NCI-H226 (cell line): ENCODE results near the gene TTC13.
"Not testable (repeated sequence)": the region's sequence is repeated elsewhere in the genome, so short reads cannot be mapped to it uniquely, and the experiment has no call there.

Experiments used
- DNase-seq: peaks from one replicate; pipeline ENCODE4 v3.0.0-alpha.2; 2015

The TTC13 gene

GRCh38 chr1:230978491-230979388 is at the start of gene TTC13, which contains the start of gene ARV1:
Gene TTC13 (minus strand): TSS chr1:230978861. CDS start chr1:230978830, 31 bp downstream.
Gene ARV1 (plus strand): TSS chr1:230979094. CDS start chr1:230979106, 12 bp downstream.
- peak; percentile 91 for DNase-seq

- DNase-seq: no peak
Observed at GRCh38 chr1:231027971-231028370, 49.3 kb upstream of the TTC13 start.

GRCh38 chr1:231027136-231027925 is 48.7 kb upstream of the TTC13 start:
- no peak for DNase-seq

DNA sequence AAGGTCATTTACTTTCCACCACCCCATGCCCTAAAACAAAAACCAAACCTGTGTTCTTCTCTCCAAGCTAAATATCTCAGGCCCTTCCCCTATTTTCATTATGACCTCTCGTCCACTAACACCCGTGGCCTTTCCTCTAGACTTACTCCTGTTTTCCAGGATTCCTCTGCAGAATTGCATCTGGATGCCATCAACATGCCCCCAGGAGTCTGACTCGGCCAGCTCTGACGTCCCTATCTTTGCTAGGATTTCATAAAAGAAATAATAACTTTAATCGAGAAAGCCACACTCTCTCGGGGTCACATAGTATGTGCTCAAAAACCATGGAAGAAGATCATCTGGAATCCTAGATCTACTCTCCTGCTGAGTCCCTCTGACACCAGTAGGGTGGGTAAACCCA is 47.9 kb upstream of the TTC13 start:
- DNase-seq: no peak

DNA sequence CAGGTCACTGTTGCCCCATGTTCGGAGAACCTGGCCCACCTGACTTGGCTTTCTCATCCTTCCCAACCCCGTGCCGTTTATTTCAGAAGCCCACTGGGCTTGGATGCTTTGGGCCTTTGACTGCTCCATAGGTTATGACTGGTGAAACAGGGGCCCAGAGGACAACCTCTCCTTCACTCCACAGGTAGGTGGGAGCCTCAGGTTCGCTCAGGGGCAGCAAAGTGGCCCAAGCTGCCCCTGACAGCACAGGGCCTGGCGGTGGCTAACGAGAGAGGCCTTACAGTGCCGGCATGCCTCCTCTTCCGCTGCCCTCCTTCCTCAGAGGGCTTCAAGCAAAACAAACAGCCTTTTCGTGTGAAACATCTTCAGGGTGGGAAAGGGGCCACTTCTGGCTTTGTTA is 44.5 kb upstream of the TTC13 start:
- no peak for DNase-seq

- DNase-seq: not testable (repeated sequence)
Observed at GRCh38 chr1:231022543-231022942, 43.9 kb upstream of the TTC13 start.

DNA sequence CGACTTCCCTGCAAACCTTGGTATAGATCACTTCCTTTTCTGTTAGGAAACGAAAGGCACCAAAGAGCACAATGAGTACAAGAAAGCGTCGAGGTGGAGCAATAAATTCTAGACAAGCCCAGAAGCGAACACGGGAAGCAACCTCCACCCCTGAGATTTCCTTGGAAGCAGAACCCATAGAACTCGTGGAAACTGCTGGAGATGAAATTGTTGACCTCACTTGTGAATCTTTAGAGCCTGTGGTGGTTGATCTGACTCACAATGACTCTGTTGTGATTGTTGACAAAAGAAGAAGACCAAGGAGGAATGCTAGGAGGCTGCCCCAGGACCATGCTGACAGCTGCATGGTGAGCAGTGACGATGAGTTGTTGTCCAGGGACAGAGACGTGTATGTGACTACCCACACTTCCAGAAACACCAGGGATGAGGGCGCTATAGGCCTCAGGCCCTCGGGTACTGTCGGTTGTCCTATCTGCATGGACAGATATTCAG is 42.9 kb upstream of the TTC13 start:
- no peak for DNase-seq

DNA sequence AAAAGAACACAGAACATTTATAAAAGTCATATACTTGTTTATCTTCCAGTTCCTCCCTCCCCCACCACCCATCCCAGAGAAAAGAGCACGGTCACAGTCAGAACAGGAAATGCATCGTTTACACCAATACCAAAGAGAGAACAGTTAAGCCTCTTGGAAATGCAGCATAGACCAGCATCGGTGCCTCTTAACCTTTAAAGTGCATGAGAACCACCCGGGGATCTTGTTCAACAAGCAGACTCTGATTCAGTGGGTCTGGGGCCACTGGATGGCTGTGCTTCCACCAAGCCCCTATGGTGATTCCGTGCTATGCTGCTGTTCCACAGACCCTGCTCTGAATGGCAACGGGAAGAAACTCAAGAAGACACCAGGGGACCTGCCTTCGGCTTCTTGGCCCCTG is 42.2 kb upstream of the TTC13 start:
- no peak for DNase-seq

DNA sequence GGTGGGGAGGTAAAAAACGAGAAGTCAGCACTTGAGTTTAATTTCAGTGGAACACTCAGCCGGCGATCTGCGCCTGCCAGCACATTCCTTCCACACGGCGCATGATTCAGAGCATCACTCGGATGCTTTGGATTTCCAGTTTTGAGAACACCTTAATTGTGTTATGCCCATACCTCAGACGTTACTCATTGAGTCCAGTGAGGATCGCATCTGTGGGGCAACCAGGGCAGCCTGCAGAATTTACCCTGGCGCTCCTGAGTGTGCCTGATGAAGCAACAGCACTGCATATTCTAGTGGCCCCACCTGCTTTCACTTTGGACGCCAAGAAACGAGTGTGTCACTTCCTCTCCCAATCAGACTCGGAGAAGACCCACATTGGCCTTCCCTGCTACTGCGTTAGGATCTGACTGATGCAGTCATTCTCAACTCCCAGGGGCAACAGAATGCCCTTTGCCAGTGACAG is 41.5 kb upstream of the TTC13 start:
- no peak for DNase-seq

DNA sequence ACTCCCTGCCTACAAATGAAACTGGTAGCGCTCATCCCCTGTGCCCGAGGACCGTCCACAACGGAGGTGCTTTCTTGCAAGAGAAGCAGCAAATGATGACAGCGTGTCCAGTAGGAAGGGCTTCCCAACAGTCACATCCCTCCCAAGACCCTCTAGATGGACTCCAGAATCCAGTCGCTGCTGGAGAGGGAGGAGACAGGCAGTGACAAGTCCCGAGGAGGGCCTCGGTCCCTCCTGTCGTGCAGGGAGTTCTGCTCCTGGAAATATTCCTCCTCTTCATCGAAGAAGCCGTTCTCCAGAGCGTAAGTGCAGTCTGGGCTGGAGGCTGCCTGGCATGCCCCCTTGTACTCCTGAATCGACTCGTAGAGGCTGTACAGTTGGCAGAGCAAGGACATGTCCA is 41.0 kb upstream of the TTC13 start:
- DNase-seq: no peak

DNA sequence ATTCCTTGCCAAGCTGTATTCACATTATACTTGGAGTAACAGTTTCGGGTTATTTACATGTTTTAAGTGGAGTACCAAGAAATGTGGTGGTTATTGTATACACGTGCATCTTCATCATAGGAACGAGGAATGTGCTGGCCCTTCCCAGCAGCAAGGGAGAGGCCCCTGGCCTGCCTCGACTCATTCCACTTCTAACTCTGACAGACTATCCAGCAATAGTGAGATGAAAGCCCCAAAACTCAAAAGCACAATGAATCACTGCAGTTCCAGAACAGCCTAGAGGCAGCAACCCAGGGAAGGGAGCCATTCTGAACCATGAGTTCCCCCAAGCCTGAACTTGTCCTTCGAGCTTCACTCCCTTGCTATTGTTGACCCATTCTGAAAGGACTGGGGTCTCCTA is 38.3 kb upstream of the TTC13 start:
- DNase-seq: no peak

GRCh38 chr1:231016234-231016633 is 37.6 kb upstream of the TTC13 start:
- no peak for DNase-seq

- DNase-seq: no peak
Observed at GRCh38 chr1:231013391-231014015, 34.8 kb upstream of the TTC13 start.

DNA sequence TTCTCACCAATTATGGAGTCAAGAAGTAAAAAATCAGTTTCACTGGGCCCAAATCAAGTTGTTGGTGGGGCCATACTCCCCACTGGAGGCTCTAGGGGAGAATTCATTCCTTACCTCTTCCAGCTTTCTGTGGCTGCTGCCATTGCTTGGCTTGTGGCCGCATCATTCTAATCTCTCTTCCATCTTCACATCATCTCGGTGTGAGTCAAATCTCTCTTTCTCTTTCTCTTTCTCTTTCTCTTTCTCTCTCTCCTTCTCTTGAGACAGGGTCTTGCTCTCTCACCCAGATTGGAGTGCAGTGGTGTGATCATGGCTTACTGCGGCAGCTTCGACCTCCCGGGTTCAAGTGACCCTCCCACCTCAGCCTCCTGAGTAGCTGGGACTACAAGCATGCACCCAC is 33.3 kb upstream of the TTC13 start:
- DNase-seq: no peak

- DNase-seq: no peak
Observed at GRCh38 chr1:231011360-231011759, 32.7 kb upstream of the TTC13 start.

- DNase-seq: not testable (repeated sequence)
Observed at GRCh38 chr1:231007535-231007934, 28.9 kb upstream of the TTC13 start.

DNA sequence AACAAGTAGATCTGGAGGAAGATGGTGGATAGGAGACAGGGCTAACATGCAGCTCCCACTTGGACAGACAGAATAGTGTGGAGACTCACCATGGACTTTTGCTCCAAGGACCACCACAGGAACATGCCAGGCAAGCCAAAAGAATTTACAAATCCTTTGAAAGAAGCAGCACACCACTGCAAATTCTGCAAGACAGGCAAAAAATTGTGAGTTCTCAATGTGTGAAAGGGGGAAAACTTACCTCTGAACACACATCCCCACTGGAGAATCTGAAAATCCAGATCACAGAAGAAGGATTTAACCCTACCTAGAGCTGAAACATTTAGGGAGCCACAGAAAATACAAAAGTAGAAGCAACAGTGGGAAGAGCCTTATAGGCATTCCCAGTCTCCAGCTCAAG is 23.2 kb upstream of the TTC13 start:
- DNase-seq: no peak

GRCh38 chr1:231000639-231001038 is 22.0 kb upstream of the TTC13 start:
- no peak for DNase-seq

GRCh38 chr1:231000201-231000600 is 21.5 kb upstream of the TTC13 start:
- no peak for DNase-seq

DNA sequence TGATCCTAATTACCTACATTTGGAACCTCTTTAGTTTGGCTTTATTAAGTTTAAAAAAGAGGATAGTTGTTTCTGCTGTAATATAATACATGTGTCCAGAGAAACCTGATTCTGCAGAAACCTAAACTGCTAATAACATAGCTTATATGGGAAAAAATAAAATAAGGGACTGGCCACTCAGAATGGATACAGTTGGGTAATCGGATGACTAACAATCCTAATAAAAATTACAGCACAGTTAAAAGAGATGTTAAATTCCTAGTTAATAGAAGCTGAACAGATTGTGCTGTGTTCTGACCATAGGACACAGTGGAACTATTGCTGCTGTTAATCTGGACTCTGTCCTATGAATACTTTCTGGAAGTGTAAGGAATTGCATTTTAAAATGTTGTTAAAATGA is 16.2 kb upstream of the TTC13 start:
- DNase-seq: no peak

DNA sequence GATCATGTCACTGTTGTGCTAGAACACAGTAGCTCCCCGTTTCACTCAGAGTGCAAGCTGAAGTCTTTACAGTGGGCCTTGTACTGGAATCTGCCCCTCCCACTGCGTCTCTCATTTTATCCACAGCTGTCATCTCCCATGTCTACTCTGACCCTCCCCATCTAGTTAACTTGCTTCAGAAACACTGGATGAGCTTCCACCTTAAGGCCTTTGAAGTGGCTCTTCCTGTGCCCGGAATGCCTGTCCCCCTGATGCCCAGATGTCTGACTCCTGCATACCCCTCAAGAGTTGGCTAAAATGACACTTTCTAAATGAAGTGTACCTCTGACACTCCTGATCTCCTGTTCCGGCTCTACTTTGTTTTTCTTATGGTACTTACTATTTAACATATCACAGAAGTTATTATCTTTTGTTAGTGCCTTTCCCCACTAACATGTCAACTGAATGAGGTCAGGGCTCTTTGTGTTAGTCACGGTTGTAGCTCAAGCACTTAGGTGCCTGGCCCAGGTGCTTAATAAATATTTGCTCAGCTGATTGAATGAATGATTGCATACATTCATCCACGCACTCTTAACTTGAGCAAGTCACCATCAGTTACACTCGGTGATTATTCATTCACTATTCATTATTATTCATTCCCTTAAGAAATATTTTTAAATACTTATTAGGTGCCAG is 13.6 kb upstream of the TTC13 start:
- DNase-seq: no peak

DNA sequence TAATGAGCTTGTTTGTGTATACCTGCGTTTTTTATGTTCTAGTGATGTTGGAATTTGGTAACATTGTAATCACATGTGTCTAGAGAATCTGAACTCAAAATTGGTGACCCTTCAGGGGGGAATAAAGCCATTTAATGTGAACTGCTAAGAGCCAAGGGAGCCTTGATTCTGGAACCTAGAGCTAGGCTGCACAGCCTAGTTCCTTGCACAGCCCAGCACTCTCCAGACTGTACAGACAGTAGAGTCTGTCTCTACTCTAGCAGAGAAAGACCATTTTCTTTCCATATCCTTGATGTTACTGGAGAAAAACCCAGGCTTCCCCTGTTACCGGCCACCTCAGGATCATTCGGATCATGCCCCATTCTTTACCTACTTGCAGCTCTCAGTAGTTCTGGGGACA is 8.8 kb upstream of the TTC13 start:
- DNase-seq: no peak

GRCh38 chr1:230986976-230987375 is 8.3 kb upstream of the TTC13 start:
- DNase-seq: no peak
